ENCODE results near the gene CCDC197. TPM values are rescaled to one million over a fixed set of nuclear protein-coding genes. Genes with fewer than 3 reads are reported as not detected.

The CCDC197 gene
- total RNA-seq, 1 donor from 2014 or later, result not detected

- no peak overlapping the region for H3K4me3 Mint-ChIP-seq (ENCODE audit: low read depth)
- H3K9me3 Mint-ChIP-seq (ENCODE audit: low read depth), result no peaks in the 10 kb centered on the region
- peaks cover 6% of the 10 kb centered on the region for H3K4me1 Mint-ChIP-seq (ENCODE audit: low read depth)
- peaks cover 10% of the 10 kb centered on the region for H3K27me3 Mint-ChIP-seq
- TF ChIP-seq CTCF (IDR thresholded peaks at IDR 0.05; ENCODE audit: unreplicated experiment), result no peak
- no peaks in the 10 kb centered on the region for H3K36me3 Mint-ChIP-seq (ENCODE audit: insufficient read depth)
- no peak for DNase-seq (ENCODE audit: low spot score, unreplicated experiment)
- peak overlapping the region; percentile 92 for H3K27ac Mint-ChIP-seq
Measured at GRCh38 chr14:93959239-93960107, 37.6 kb upstream of the CCDC197 start.

- peaks cover 6% of the 10 kb centered on the region for H3K4me1 Mint-ChIP-seq (ENCODE audit: low read depth)
- H3K9me3 Mint-ChIP-seq (ENCODE audit: low read depth), result no peaks in the 10 kb centered on the region
- no peak overlapping the region for H3K27ac Mint-ChIP-seq
- no peak for DNase-seq (ENCODE audit: low spot score, unreplicated experiment)
- H3K4me3 Mint-ChIP-seq (ENCODE audit: low read depth), result no peak overlapping the region
- TF ChIP-seq CTCF (IDR thresholded peaks at IDR 0.05; ENCODE audit: unreplicated experiment), result no peak
- peaks cover 12% of the 10 kb centered on the region for H3K27me3 Mint-ChIP-seq
- no peaks in the 10 kb centered on the region for H3K36me3 Mint-ChIP-seq (ENCODE audit: insufficient read depth)
Measured at GRCh38 chr14:93960108-93960475, 37.0 kb upstream of the CCDC197 start.

- Mint-ChIP-seq H3K4me1 (ENCODE audit: low read depth) (peaks cover 6% of the 10 kb centered on the region), H3K4me3 (ENCODE audit: low read depth) (no peak overlapping the region), H3K9me3 (ENCODE audit: low read depth) (no peaks in the 10 kb centered on the region), H3K27me3 (peaks cover 10% of the 10 kb centered on the region), H3K27ac (no peak overlapping the region), H3K36me3 (ENCODE audit: insufficient read depth) (no peaks in the 10 kb centered on the region)
- DNase-seq (ENCODE audit: low spot score, unreplicated experiment), result no peak
- no peak for TF ChIP-seq CTCF (IDR thresholded peaks at IDR 0.05; ENCODE audit: unreplicated experiment)
Measured at GRCh38 chr14:93960774-93961438, 36.2 kb upstream of the CCDC197 start.

- no peak overlapping the region for H3K4me3 Mint-ChIP-seq (ENCODE audit: low read depth)
- H3K36me3 Mint-ChIP-seq (ENCODE audit: insufficient read depth), result no peaks in the 10 kb centered on the region
- H3K27me3 Mint-ChIP-seq, result peaks cover 6% of the 10 kb centered on the region
- no peak for TF ChIP-seq CTCF (IDR thresholded peaks at IDR 0.05; ENCODE audit: unreplicated experiment)
- no peak overlapping the region for H3K27ac Mint-ChIP-seq
- DNase-seq (ENCODE audit: low spot score, unreplicated experiment), result no peak
- no peaks in the 10 kb centered on the region for H3K9me3 Mint-ChIP-seq (ENCODE audit: low read depth)
- H3K4me1 Mint-ChIP-seq (ENCODE audit: low read depth), result peaks cover 6% of the 10 kb centered on the region
Measured at GRCh38 chr14:93961620-93962019, 35.5 kb upstream of the CCDC197 start.

GRCh38 chr14:93962701-93963601 lies 34.1 kb upstream of the CCDC197 start:
- no peak for TF ChIP-seq CTCF (IDR thresholded peaks at IDR 0.05; ENCODE audit: unreplicated experiment)
- no peaks in the 10 kb centered on the region for H3K9me3 Mint-ChIP-seq (ENCODE audit: low read depth)
- H3K27ac Mint-ChIP-seq, result no peak overlapping the region
- peaks cover 4% of the 10 kb centered on the region for H3K27me3 Mint-ChIP-seq
- H3K4me1 Mint-ChIP-seq (ENCODE audit: low read depth), result peaks cover 6% of the 10 kb centered on the region
- no peak for DNase-seq (ENCODE audit: low spot score, unreplicated experiment)
- H3K4me3 Mint-ChIP-seq (ENCODE audit: low read depth), result no peak overlapping the region
- H3K36me3 Mint-ChIP-seq (ENCODE audit: insufficient read depth), result no peaks in the 10 kb centered on the region

All from progenitor cell of endocrine pancreas (in vitro differentiated cells).